Glomerular visceral epithelial cell (primary cell): ENCODE data around the gene SLC22A23.
A peak's percentile ranks its signal among the peaks of the same experiment; 100 is the strongest.
"Not testable (repeated sequence)": the region's sequence is repeated elsewhere in the genome, so short reads cannot be mapped to it uniquely, and the experiment has no call there.

ENCODE experiments used
- DNase-seq: peaks from one replicate; pipeline ENCODE4 v3.0.0-alpha.2; 2016; ENCODE audit errors: extremely low spot score

SLC22A23 gene

GRCh38 chr6:3263096-3263495, 193.8 kb downstream of the SLC22A23 start:
- no peak for DNase-seq

- no peak for DNase-seq
Observed at GRCh38 chr6:3261921-3262320, 194.9 kb downstream of the SLC22A23 start.

- no peak for DNase-seq
Observed at GRCh38 chr6:3261518-3261820, 195.4 kb downstream of the SLC22A23 start.

GRCh38 chr6:3260772-3261517, 195.9 kb downstream of the SLC22A23 start:
- DNase-seq: no peak

GRCh38 chr6:3260296-3260695, 196.6 kb downstream of the SLC22A23 start:
- no peak for DNase-seq

GRCh38 chr6:3259491-3259958, 197.3 kb downstream of the SLC22A23 start:
- DNase-seq: peak; percentile 31

GRCh38 chr6:3258720-3259490, 197.9 kb downstream of the SLC22A23 start, which contains the start of gene PSMG4:
TSS of gene PSMG4 (plus strand) at chr6:3258947. CDS start at chr6:3259023, 76 bp downstream.
- DNase-seq: peak; percentile 91

- no peak for DNase-seq
Observed at GRCh38 chr6:3258201-3258600, 198.6 kb downstream of the SLC22A23 start.

- DNase-seq: no peak
Observed at GRCh38 chr6:3253597-3253961, 203.3 kb downstream of the SLC22A23 start.

- DNase-seq: no peak
Observed at GRCh38 chr6:3252861-3253596, 203.8 kb downstream of the SLC22A23 start.

- no peak for DNase-seq
Observed at GRCh38 chr6:3252369-3252768, 204.5 kb downstream of the SLC22A23 start.

GRCh38 chr6:3251462-3252314, 205.2 kb downstream of the SLC22A23 start:
- DNase-seq: peak; percentile 79

- no peak for DNase-seq
Observed at GRCh38 chr6:3250231-3250675, 206.6 kb downstream of the SLC22A23 start.

GRCh38 chr6:3249821-3250220, 207.0 kb downstream of the SLC22A23 start:
- no peak for DNase-seq

GRCh38 chr6:3247255-3248146, 209.3 kb downstream of the SLC22A23 start:
- DNase-seq: peak; percentile 87

GRCh38 chr6:3245216-3245615, 211.6 kb downstream of the SLC22A23 start:
- no peak for DNase-seq

- DNase-seq: not testable (repeated sequence)
Observed at GRCh38 chr6:3244832-3245161, 212.1 kb downstream of the SLC22A23 start.

GRCh38 chr6:3244003-3244831, 212.6 kb downstream of the SLC22A23 start:
- DNase-seq: no peak

- no peak for DNase-seq
Observed at GRCh38 chr6:3242768-3243167, 214.1 kb downstream of the SLC22A23 start.

- DNase-seq: not testable (repeated sequence)
Observed at GRCh38 chr6:3241745-3242144, 215.1 kb downstream of the SLC22A23 start.
